IMR-90 (cell line): Measurements from ENCODE around the gene MYL10. TPM values are rescaled to one million over a fixed set of nuclear protein-coding genes. Genes with fewer than 3 reads are reported as not detected.

Experiments
- ATAC-seq: fragments of 200-7000 bp; cut with Tn5 transposase; 2 replicates; pipeline ENCODE4 v1.9.1; 2020; ENCODE audit warnings: low read depth, mild to moderate bottlenecking, moderate library complexity
- BruUV-seq: library from RNA; stranded (reverse); fragments of 400-500 nt; replicated peaks from 2 replicates; lab custom pipeline; 2021; lab: Mats Ljungman, UMichigan
- CTCF ChIA-PET: fragments of 300-600 bp; formaldehyde crosslinking; extraction: SDS; loops from one replicate; lab custom pipeline; 2021; ENCODE audit warnings: antibody characterized with exemption; lab: Yijun Ruan, JAX
- POLR2A ChIA-PET: fragments of 300-600 bp; sonication (Branson Sonifier 250); formaldehyde crosslinking; loops from one replicate; lab custom pipeline; 2022; ENCODE audit warnings: antibody characterized with exemption; ENCODE audit not compliant: unreplicated experiment; lab: Charles Lee
- DNase-seq: peaks from one replicate; pipeline ENCODE4 v3.0.0; 2013
- H2AFZ ChIP-seq: replicated peaks from 2 replicates; pipeline ENCODE3; 2013; ENCODE audit warnings: low read length, mild to moderate bottlenecking; ENCODE audit not compliant: poor library complexity
- H2AK5ac ChIP-seq: 2 replicates; pipeline ENCODE4 v1.6.1; 2013; ENCODE audit warnings: low read depth, low read length, inconsistent platforms
- H2AK9ac ChIP-seq: replicated peaks from 2 replicates; pipeline ENCODE3; 2013; ENCODE audit warnings: mild to moderate bottlenecking, low read depth, low read length, moderate library complexity; ENCODE audit not compliant: poor library complexity
- H2BK120ac ChIP-seq: 2 replicates; pipeline ENCODE4 v1.6.1; 2013; ENCODE audit warnings: low read depth, low read length, inconsistent platforms
- H2BK15ac ChIP-seq: 3 replicates; pipeline ENCODE4 v1.6.1; 2013; ENCODE audit warnings: low read depth, low read length, inconsistent platforms
- H2BK20ac ChIP-seq: 2 replicates; pipeline ENCODE4 v1.6.1; 2013; ENCODE audit warnings: low read depth, mild to moderate bottlenecking, inconsistent platforms, low read length, moderate library complexity
- H2BK5ac ChIP-seq: 2 replicates; pipeline ENCODE4 v1.6.1; 2013; ENCODE audit warnings: mild to moderate bottlenecking, low read depth, low read length, inconsistent platforms; ENCODE audit not compliant: poor library complexity, severe bottlenecking
- H3K14ac ChIP-seq: replicated peaks from 2 replicates; pipeline ENCODE4 v1.6.1; 2013; ENCODE audit warnings: low read depth, low read length, inconsistent platforms
- H3K18ac ChIP-seq: 2 replicates; pipeline ENCODE4 v1.6.1; 2013; ENCODE audit warnings: low read depth, low read length, control low read depth
- H3K23ac ChIP-seq: 2 replicates; pipeline ENCODE4 v1.6.1; 2013; ENCODE audit warnings: low read depth, low read length, inconsistent platforms
- H3K27ac ChIP-seq: 2 replicates; pipeline ENCODE4 v1.5.1; 2013; ENCODE audit warnings: mild to moderate bottlenecking, control low read depth, low read length; ENCODE audit not compliant: insufficient read depth
- H3K27me3 ChIP-seq: 2 replicates; pipeline ENCODE4 v1.6.1; 2013; ENCODE audit warnings: low read length; ENCODE audit not compliant: control insufficient read depth, insufficient read depth
- H3K36me3 ChIP-seq: 2 replicates; pipeline ENCODE4 v1.6.1; 2013; ENCODE audit warnings: low read length, mixed read lengths; ENCODE audit not compliant: control insufficient read depth, insufficient read depth
- H3K4ac ChIP-seq: 2 replicates; pipeline ENCODE4 v1.6.1; 2013; ENCODE audit warnings: low read depth, low read length, inconsistent platforms
- H3K4me1 ChIP-seq: 2 replicates; pipeline ENCODE4 v1.6.1; 2013; ENCODE audit warnings: low read length, mixed read lengths; ENCODE audit not compliant: control insufficient read depth, insufficient read depth
- H3K4me2 ChIP-seq: 2 replicates; pipeline ENCODE4 v1.6.1; 2013; ENCODE audit warnings: low read depth, mild to moderate bottlenecking, control low read depth, low read length, moderate library complexity
- H3K4me3 ChIP-seq: 2 replicates; pipeline ENCODE4 v1.5.1; 2013; ENCODE audit warnings: low read depth, mild to moderate bottlenecking, control low read depth, low read length, moderate library complexity; ENCODE audit not compliant: insufficient read depth
- H3K56ac ChIP-seq: 2 replicates; pipeline ENCODE4 v1.6.1; 2013; ENCODE audit warnings: low read length, inconsistent platforms; ENCODE audit not compliant: insufficient read depth; ENCODE audit errors: extremely low read depth
- H3K79me1 ChIP-seq, 2 experiments: 2 replicates each; pipeline ENCODE4 v1.6.1; 2013; ENCODE audit warnings: low read length in 2 of 2, inconsistent platforms in 1 of 2, low read depth in 1 of 2
- H3K9ac ChIP-seq: 2 replicates; pipeline ENCODE4 v1.6.1; 2013; ENCODE audit warnings: low read depth, low read length, control low read depth
- H3K9me1 ChIP-seq: 2 replicates; pipeline ENCODE4 v1.6.1; 2013; ENCODE audit warnings: low read length, inconsistent platforms; ENCODE audit not compliant: insufficient read depth
- H3K9me3 ChIP-seq: 2 replicates; pipeline ENCODE4 v1.6.1; 2013; ENCODE audit warnings: low read length; ENCODE audit not compliant: control insufficient read depth, insufficient read depth
- H4K20me1 ChIP-seq: 2 replicates; pipeline ENCODE4 v1.6.1; 2013; ENCODE audit warnings: low read length, inconsistent platforms; ENCODE audit not compliant: insufficient read depth
- H4K5ac ChIP-seq: 2 replicates; pipeline ENCODE4 v1.6.1; 2013; ENCODE audit warnings: mild to moderate bottlenecking, low read depth, low read length, control low read depth
- H4K8ac ChIP-seq, 2 experiments: 2 replicates each; pipeline ENCODE4 v1.6.1; 2013; ENCODE audit warnings: low read depth in 2 of 2, low read length in 2 of 2, control low read depth in 1 of 2, inconsistent platforms in 1 of 2
- H4K91ac ChIP-seq: 2 replicates; pipeline ENCODE4 v1.6.1; 2013; ENCODE audit warnings: low read depth, low read length, inconsistent platforms; ENCODE audit not compliant: insufficient read depth
- BHLHE40 ChIP-seq: fragments of 150-350 bp; IDR thresholded peaks from 2 replicates; pipeline ENCODE4 v1.6.1; 2016; ENCODE audit warnings: mild to moderate bottlenecking, low read depth, low read length
- CHD1 ChIP-seq: IDR thresholded peaks from 2 replicates; pipeline ENCODE4 v1.6.1; 2012; ENCODE audit warnings: low read depth, low read length, improper control_type of control experiment
- FOS ChIP-seq: fragments of 150-350 bp; IDR thresholded peaks from 2 replicates; pipeline ENCODE4 v1.6.1; 2016; ENCODE audit warnings: low read depth, low read length
- NFE2L2 ChIP-seq: fragments of 150-350 bp; IDR thresholded peaks from 2 replicates; pipeline ENCODE4 v1.6.1; 2016; ENCODE audit warnings: low read depth, mild to moderate bottlenecking, low read length
- POLR2A ChIP-seq: IDR thresholded peaks from 2 replicates; pipeline ENCODE4 v1.6.1; 2012; ENCODE audit warnings: mild to moderate bottlenecking, low read depth, low read length
- RFX5 ChIP-seq: IDR thresholded peaks from 2 replicates; pipeline ENCODE4 v1.8.0; 2012; ENCODE audit warnings: low read depth, mild to moderate bottlenecking, low read length, moderate library complexity
- WGBS, 2 experiments: methylation state at CpG; one replicate each; pipeline versions ENCODE4 v1.1.5 to v1.1.7; 2013; ENCODE audit warnings: missing lambda C conversion rate in 2 of 2; ENCODE audit not compliant: insufficient read length in 1 of 2; ENCODE audit errors: extremely low coverage in 2 of 2; 5-methylcytosine and 5-hydroxymethylcytosine counted together
- dilution Hi-C: fragments of 300-500 bp; cut with HindIII; formaldehyde crosslinking; loops from one replicate; pipeline ENCODE4 v1.14.3; 2018; ENCODE audit warnings: low sequenced_read_pairs; ENCODE audit not compliant: unreplicated experiment
- in situ Hi-C: fragments of 300-500 bp; cut with MboI; formaldehyde crosslinking; loops from 3 replicates; pipeline ENCODE4 v1.14.3; 2019; ENCODE audit warnings: low sequenced_read_pairs, inconsistent platforms, mixed read lengths
- intact Hi-C: fragments of 100-400 bp; cut with micrococcal nuclease; formaldehyde crosslinking; loops from 2 replicates; pipeline ENCODE4 v1.10.0; 2022
- polyA plus RNA-seq, 3 experiments: library from polyadenylated mRNA; depleted of rRNA; stranded (reverse); fragments of >200 nt; gene quantifications; 2 replicates each; pipeline ENCODE4 v1.2.3, GENCODE V29; 2012; ENCODE audit warnings: low replicate concordance in 1 of 3
- total RNA-seq: library from RNA; depleted of rRNA; stranded (reverse); fragments of >200 nt; gene quantifications from 2 replicates; pipeline ENCODE4 v1.2.3, GENCODE V29; 2012
- TF ChIP-seq, protein P1 (sequence below): fragments of 150-350 bp; IDR thresholded peaks from 2 replicates; pipeline ENCODE4 v1.6.1; 2017; ENCODE audit warnings: mild to moderate bottlenecking, antibody characterized with exemption, low read length, low read depth

Gene MYL10
- total and polyA plus RNA-seq, 2 of the 4 experiments (the other 2 are of a cell fraction) = not detected

DNA sequence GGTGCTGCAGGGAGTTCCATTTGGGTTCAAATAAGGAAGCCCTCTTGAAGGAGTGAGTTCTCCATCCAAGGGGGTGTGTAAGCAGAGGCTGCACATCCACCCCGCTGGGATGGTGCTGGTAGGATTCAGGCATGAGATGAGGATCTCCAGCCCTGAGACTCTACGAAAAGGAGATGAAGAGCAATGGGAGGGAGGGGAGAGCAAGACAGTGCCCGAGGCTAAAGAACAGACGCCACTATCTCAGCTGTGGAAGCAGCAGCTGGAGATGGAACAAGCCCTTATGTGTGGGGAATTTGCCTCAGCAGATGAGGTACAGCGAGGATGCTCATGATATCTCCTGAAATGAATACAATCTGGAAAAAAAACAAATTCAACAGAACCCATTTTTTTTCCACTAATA, 28.1 kb upstream of the MYL10 start:
- Histone ChIP-seq H2BK120ac (no peak overlapping the region), H2BK20ac (no peak overlapping the region), H4K5ac (no peak overlapping the region), H3K4me1 (no peaks in the 10 kb centered on the region), H4K91ac (no peak overlapping the region), H3K23ac (0 out of 2 replicates have a peak overlapping the region, but pooled peaks have one; percentile 15), H2AFZ (no peak overlapping the region), H3K4me3 (no peak overlapping the region), H2AK9ac (no peak overlapping the region), H3K4me2 (no peak overlapping the region), H3K27ac (no peak overlapping the region), H3K9ac (no peak overlapping the region), H3K4ac (no peak overlapping the region), H4K20me1 (no peaks in the 10 kb centered on the region), H2AK5ac (no peak overlapping the region), H3K79me1 (no peaks in the 10 kb centered on the region), H2BK5ac (no peak overlapping the region), H4K8ac (no peak overlapping the region), H2BK15ac (no peak overlapping the region), H3K36me3 (no peaks in the 10 kb centered on the region), H3K9me3 (no peaks in the 10 kb centered on the region), H3K56ac (no peak overlapping the region), H3K9me1 (no peaks in the 10 kb centered on the region), H3K27me3 (peaks cover 35% of the 10 kb centered on the region), H3K14ac (no peak overlapping the region), H3K18ac (no peak overlapping the region)
- ChIA-PET CTCF (no interaction called here), POLR2A (no interaction called here)
- DNase-seq = no peak
- dilution Hi-C loops = no loop called here
- TF ChIP-seq BHLHE40 = no peak
- no peak for TF ChIP-seq CHD1
- TF ChIP-seq, protein P1, sequence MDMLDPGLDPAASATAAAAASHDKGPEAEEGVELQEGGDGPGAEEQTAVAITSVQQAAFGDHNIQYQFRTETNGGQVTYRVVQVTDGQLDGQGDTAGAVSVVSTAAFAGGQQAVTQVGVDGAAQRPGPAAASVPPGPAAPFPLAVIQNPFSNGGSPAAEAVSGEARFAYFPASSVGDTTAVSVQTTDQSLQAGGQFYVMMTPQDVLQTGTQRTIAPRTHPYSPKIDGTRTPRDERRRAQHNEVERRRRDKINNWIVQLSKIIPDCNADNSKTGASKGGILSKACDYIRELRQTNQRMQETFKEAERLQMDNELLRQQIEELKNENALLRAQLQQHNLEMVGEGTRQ = no peak
- no peak for TF ChIP-seq NFE2L2
- TF ChIP-seq FOS = no peak
- no peak for TF ChIP-seq RFX5
- no peak for TF ChIP-seq POLR2A
- 88% methylated on average over 1 of the region's 5 CpGs; no CpG with 5 or more reads in 1 of the 2 experiments for WGBS, 2 experiments
- no TSS peak for BruUV-seq
- ATAC-seq = no peak
- in situ Hi-C loops = no loop called here
- intact Hi-C loops = no loop called here
